NCI-H2029 treated with DMSO at 0.1 percent for 48 hours (cell line): Measurements from ENCODE around the gene PLA2G4F.

ENCODE experiments used
- DNase-seq: peaks from one replicate; lab custom pipeline; 2025; lab: John Stamatoyannopoulos, UW

The PLA2G4F gene

DNA sequence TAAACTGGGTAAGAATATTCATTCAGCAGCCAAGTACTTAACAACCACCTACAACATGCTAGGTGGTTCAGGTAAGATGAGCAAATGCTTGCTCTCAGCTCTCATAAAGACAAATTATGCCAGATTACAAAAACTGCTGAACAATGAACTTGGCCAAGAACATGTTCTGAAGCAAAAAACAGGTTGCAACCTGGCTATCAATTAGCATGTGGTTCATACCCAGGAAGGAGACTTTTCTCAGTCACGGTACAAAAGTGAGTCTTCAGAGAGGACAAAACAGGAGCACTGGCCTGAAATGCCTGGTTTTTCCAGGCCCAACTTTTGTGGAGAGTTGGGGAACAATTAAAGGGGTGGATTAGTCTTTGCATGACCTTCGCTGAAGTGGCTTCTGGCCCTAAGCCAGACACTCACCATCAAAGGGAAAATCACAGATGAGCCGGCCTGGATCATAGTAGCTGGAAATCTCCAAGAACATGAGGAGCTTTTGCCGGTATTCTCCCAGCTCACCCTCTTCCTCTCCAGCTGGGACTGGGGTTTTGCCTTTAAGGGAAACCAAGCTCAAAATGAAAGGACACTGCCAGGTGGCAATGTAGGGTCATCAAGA, 7.6 kb upstream of the PLA2G4F start:
- DNase-seq, result no peak

DNA sequence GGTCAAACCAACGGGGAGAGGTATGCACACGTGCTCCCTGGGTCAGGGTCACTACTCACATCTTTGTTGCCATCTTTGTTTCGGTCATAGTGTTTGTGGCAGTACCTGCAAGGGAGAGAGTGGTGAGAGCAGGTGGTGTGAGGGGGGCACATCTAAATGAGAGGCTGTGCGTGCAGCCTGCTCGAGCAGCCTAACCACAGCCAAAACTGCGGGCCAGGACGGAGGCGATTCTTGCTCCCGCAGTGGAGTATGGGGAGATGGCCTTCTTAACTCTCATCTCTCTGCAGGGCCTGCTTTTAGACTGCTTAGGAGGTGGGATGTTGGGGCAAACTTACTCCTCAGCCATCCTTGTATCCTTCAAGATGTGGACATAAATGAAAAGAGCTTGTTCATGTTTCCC, 6.9 kb upstream of the PLA2G4F start:
- no peak for DNase-seq

DNA sequence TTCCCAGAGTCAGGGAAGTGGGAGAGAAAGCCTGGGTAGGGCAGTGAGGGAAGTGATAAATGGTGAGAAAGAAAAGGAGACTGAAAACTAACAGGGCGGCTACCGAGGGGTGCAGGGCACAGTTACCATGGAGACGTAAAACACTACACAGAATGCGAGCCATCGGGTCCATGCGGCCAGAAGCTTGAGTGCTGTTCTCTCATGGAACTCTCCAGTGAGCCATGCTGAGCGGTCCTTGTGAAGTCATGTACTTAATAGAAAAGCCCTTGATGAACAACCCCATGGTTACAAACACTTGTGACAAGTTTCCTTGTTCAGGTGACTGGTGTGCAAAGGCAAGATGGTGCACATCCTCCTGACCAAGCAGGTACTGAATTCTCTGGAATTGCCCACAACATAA, 3.7 kb upstream of the PLA2G4F start:
- no peak for DNase-seq

DNA sequence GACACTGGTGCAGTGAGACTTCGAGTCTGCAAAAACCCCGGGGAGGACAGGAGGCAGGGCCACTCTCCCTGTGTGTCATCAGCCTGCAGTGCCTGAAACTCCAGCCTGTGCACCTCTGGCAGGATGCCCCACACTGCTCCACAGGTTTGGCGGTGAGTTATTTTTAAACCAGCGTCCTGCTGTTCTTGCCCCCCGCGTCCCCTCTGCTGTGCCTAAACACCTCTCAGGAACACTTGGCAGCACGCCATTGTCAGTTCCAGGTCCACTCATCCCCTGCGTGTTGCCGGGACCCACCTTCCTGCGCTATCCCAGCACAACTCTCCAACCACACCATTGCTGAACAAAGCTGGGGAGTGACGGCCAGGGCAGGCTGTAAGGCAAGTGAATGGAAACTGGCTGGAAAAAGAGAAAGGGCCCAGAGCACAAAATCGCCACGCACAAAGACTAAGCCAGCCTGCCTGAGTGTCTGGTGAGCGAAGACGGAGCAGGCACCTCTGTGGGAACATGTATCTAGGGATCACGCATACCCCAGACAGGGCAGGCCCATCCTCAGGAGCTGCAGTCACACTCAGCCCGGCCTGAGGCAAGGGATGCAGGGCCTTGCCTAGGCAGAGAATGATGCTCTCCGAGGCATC, 3.1 kb upstream of the PLA2G4F start:
- no peak for DNase-seq

DNA sequence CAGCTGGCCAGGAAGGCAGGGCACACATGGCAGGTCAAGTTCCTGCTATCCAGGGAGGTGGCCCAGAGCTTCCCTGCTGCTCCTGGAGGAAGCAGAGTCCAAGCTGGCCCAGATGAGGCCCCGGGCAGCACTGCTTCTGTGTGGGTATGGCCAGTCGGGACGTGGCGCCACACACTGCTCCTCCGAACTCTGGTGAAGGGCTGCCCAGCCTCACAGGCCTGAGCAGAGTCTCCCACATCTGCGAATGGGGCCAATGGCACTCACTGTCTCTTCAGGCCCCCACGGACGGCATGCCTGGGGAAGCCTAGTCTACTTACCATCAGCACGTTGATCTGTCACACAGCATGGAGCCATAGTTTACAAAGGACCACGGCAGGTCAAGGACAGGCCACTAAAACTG, 2.5 kb upstream of the PLA2G4F start:
- DNase-seq, result no peak

DNA sequence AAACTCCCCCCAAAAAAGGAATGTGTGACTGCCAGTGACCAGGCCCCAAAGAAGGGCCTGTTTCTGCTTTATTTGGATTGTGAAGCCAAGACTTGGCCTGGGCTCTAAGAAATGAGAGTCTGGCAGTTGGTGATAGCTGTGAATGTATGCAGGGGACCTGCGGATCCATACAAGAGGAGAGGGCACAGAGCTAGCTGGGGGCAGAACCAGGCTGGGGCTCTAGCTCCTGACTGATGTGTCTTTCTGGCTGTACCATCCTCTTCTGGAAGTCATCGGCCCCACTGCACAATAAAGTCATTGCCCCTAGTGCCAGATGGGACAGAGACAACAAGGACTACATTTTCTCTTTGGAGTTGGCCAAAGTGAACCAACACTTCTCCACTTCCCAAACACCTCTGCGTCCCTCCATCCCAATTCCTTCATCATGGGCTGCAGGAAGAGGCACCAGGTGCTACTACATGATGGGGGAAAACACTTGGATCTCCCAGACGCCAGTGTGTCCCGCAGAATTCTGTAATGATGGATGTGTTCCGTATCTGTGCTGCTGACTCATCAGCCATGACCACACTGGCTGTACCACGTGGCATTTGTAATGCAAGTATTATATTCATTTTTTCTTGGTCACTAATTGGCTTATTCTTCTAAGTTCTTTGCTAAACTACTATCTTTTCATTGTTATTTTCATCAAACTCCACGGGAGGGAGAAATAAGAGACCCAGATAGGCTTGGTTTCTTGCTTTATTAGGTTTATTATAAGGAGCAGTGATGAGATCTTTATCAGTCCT, 1.7 kb upstream of the PLA2G4F start:
- DNase-seq, result no peak

DNA sequence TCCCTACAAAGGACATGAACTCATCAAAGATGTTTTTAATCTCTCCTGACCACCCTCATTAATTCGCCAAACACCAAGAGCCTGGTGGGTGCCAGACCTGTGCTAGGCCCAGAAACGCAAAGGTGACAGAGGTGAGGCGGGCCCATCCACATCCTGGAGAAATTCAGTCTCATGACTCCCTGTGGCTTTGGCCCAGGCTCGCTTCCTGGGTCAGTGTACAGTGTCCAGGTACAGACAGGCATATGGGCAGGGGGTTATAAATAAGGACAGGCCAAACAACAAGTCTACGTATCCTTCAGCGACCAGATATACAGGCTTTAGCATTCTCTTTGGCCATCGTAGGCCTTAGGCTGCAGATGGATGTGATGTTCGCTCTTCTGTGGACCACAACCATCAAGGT, 945 bp upstream of the PLA2G4F start:
- DNase-seq, result no peak

DNA sequence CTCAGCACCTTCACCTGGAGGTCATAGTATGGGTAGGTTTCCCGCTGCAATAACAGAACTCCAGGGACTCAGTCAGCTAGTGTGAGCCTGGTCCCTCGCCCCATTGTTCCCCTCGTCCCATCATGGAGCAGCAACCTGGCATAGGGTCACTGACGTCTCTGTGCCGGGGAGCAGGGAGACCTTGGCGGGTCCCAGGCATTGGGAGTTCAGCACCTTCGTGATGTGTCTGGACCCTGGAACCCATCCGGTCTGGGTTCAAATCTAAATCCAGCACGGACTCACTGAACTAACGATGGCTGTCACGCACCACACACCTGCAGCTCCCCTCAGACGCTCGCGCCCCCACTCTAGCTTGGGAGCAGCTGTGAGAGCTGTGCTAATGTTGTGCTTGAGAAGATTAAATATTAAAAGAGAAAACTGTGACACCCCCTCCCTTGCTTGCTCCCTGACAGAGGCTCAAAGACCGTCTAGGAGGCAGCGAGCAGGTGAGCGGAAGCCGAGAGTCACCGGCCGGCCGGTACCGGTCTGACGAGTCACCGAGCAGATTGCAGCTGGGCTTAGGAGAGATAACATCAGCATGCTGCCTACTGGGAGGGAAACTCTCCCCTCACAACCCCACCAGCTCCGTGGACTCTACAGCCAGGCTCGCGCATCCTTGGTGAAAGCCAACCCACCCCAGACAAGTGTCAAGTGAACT, 742 bp downstream of the PLA2G4F start:
- no peak for DNase-seq

DNA sequence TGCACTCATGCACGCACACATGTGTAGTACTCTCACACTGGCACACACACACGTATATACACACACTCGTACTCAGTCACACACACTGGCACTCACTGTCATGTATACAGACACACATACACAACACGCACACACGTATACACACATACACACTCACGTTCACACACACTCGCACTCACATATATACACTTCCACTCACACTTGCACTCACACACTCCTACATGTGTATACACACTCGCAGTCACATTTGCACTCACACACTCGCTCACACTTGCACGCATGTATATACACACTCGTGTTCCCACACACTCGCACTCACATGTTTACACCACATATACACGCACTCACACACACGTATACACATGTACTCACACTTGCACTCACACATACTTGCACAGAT, 1.5 kb downstream of the PLA2G4F start:
- no peak for DNase-seq

DNA sequence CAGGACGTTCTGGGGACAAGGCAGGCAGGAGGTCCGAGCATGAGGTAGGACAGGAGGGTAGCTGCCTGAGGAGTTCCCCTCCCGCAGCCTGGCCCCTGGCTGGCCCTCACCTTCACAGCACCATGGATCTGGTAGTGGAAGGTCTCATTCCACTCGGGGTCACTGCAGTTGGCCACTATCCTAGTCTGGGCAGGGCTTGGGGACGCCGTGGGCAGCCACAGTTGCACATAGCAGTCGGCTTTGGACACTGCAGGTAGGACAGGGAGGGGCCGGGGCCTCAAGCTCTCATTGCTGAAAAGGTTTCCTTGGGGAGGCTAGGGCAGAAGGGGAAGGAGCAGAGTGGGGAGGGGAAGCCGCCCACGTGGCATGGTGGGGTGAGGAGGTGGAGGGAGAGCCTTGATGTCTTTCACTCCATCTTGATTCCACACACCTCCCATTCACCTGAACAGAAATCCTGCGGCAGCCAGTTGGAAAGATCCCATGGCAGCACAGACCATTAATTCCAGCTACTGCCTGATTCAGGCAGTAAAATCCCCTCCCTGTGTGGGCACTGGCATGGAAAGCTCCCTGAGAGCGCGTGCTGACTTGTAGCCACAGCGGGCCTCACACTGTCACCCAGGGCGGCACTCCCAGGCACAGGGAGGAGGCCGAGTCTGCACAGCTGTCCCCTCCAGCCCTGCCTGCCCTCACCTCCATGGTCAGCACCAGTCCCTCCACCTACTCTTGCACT, 2.1 kb downstream of the PLA2G4F start:
- DNase-seq, result no peak

DNA sequence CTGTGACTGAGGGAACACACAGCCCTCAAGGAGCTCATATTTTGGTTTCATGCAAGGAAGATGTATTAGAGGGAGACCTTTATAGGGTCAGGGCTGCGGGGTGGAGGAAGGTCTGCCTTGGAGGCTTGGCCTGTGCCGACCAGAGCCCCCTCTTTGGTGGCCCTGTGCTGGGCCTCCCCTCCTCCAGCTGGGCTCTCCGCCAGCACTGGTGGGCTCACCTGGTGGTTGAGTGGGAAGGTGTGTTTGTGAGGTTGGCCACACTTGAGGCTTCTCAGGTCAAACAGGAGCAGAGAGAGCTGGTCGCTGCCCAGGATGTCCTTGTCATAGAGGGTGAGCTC, 2.6 kb downstream of the PLA2G4F start:
- no peak for DNase-seq

DNA sequence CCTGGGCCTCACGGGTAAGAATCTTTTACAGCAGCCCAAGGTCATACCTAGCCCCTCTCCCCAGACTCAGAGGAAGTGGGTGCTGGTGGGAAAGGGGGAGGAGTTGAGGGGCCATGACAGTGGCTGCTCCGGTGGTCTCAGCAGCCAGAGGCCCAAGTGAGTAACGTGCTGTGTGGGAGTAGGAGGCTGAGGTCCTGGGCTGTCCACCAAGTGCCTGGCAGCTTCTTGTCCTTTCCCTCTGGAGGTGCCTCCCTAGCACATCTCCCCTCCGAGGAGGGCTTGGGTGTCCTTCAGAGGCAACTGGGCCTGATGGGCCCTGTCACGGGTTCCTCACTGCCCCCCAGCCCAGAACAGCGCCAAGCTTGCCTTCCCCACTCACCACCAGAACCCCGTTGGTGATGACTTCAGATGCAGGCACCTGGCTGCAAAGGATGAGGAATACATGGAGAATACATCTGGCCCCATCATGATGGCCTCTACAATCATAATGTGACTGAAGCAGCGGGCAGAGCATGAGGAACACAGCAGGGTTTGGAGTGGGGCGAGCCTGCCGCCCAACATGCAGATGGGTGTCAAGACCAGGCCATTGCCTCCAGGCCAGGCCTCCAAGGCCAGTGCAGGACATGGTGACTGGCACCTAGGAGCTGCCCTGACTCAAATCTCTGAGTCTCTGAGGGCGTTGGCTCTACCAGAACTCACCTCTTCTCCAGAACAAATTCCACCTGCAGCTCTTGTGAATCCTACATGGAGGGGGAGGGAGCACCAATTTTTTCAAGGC, 3.3 kb downstream of the PLA2G4F start:
- DNase-seq, result no peak

DNA sequence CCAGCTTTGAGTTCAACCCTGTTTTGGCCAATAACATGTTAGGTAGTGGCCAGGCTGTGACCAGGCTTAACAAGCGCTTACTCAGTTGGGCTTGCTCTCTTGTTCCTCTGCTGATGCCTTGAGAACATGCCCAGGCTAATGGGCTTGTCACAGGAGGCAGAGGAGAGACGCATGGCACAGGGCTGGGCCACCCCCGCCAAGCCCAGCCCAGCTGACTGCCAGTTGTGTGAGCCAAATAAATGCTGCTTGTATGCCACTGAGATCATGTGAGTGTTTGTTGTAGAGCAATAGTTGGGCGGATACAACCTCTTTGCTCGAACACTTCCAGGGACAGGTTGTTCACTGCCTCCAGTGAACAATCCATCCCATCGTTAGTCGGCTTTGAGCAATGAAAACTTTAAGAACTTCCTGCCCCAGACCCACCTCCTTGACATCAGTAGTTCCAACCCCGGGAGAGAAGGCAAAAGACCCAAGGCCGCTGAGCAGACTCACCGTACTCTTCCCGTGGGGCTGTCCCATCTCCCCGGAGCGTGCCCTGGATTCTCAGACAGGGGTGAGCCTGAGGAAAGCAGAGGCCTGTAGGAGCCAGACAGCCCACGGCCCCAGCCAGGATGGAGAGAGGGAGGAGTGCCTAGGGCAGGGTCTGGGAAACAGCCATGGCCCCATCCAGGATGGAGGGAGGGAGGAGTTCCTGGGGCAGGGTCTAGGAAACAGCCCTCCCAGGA, 4.1 kb downstream of the PLA2G4F start:
- no peak for DNase-seq

DNA sequence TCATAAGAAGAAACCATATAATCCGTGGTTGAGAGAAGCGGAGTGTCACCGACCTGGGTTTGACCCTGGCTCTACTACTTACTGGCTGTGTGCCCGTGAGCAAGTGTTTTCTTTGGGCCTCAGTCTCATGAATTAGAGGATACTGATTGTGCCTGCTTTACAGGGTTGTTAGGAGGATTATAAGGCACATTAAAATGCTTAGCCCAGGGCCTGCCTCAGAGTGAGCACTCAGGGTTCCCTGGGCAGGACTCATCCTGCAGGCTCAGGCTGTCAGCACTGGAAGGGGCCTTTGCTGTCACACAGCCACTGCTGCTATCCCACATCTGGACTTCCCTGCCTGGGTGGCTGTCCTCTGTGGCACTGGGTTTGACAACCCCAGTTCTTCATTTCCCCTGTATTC, 4.7 kb downstream of the PLA2G4F start:
- DNase-seq, result no peak

DNA sequence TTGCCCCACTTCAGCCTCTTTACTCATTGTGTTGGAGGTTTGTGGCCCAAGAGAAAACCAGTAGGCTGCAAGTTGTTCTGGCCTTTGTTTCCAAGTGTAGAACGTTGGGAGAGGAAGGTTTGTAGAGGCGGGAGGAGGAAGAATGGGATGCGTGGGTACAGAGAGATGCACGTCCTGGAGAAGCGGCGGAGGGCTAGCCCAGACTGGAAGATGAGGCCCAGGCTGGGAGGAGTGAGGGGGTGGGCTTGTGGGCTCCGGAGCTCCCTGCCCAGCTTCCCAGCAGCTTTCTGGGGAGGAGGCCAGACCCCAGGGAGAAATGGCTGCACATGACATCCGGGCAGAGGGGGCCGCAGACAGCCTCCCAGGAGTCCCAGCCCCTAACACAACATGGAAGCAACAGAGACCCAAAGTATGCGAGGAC, 5.3 kb downstream of the PLA2G4F start:
- DNase-seq, result no peak

DNA sequence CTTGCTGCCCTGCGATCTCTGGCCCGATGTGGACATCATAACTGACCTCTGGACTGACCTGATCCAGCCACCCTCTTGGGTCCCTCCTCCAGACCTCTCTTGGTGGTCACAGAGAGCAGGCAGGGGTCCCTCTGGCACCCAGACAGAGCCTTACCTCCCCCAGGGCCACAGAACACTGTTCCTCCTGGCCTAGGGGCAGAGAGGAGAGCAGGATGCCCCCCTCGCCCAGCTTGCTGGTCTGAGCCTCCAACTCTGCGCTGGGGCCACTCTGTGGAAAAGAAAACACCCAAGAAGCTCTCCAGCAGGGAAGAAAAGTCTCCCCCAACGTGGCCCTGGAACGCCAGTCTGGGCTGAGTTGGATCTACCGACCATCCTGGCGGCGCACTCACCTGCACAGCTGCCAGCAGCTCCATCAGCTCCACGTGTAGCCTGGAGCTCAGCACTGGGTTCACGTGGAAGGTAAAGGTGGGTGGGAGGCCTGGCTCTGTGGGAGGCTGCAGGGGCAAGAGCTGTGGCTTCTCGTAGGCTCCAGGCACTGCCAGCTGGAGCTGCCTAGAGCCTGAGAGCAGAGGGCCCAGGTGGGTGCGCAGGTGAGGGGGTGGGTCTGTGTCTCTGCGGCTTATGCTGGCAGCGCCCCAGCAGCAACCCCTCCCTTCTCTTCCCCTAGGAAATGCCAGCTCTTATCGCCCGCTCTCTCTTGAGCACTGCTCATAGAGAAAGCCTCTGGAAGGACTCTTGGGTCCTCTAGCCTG, 6.0 kb downstream of the PLA2G4F start:
- DNase-seq, result no peak

DNA sequence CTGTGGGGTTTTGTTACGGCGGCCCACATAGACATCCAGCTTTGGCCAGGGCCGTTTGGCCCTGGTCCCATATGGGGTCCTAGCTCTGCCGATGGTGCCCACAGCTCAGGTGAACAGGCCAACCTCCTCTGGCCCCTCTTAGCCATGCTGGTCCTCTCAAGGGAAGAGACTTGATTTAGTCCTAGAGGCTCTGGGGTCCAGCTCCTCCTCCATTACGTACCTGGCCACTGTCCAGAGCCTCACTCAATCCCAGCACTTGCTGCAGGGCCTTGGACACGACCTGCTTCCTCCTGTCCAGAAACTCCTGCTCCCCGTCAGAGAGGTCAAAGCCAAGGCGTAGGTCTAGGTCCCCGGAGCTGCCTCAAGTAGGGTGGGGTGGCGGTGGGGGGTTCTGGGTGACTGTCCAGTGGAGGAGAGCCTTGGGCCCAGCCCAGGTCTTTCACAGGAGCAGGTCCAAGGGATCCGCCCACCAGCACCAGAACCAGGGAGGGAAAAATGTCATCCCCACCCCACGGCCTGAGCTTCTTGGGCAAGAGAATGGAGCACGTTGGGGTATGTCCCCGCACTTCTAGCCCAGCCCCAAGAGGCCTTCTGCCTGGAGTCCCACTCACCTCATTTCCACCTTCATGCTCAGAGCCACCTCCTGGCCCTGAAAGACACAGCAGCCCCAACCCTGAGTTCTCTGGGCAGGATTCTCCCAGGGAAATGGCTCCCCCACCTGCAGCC, 6.8 kb downstream of the PLA2G4F start:
- no peak for DNase-seq

DNA sequence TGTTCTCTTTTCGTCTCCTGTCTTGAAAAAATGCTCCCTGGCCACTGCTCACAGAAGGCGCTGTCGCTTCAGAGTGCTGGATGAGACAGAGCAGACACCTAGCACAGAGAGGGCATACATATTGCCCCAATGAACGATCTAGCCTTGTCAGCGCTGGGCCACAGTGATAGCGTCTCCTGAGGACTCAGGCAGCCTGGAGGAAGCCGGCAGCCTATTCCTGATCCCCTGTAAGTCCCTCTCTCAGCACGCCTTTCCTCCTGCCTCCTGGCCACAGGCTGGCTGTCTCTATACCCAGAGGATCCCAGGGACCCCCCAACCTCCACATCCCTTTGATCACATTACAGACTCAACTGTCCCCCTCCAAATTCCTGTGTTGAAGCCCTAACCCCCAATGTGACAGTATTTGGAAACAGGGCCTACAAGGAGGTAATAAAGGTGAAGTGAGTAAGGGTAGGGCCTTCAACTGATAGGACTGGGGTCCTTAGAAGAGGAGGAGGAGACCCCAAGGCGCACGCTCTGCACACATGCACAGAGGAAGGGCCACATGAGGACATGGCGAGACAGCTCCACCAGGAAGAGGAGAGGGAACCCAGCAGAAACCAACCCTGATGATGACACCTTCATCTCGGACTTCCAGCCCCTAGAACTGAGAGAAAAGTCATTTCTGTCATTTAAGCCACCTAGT, 7.5 kb downstream of the PLA2G4F start:
- DNase-seq, result no peak

DNA sequence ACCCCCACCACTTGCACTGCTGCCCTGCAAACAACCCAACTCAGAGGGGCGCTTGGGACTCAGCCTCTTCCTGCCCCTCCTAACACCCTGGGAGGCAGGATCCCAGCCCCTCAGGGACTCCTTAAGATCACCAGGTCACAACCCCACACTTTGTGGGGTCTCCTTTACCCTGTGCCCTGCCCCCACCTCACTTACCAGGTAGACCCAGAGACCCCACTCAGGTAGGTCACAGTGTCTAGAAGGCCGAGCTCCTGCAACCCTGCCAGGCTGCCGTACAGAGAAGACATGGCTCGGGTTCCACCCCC, 9.1 kb downstream of the PLA2G4F start:
- no peak for DNase-seq
